Nephron progenitor cell (in vitro differentiated cells): Measurements from ENCODE around the gene MACROD2.
A peak's percentile ranks its signal among the peaks of the same experiment; 100 is the strongest.

Source experiments
- DNase-seq: peaks from one replicate; pipeline ENCODE4 v3.0.0; 2021
- H3K27ac Mint-ChIP-seq: 2 replicates; pipeline ENCODE4 v1.8.0; 2021; ENCODE audit warnings: mild to moderate bottlenecking, moderate library complexity, mixed read lengths
- H3K27me3 Mint-ChIP-seq: 2 replicates; pipeline ENCODE4 v1.8.0; 2021; ENCODE audit warnings: mild to moderate bottlenecking, low read depth, mixed read lengths; ENCODE audit not compliant: poor library complexity
- H3K36me3 Mint-ChIP-seq: 2 replicates; pipeline ENCODE4 v1.8.0; 2021; ENCODE audit warnings: low read depth, mixed read lengths
- H3K4me1 Mint-ChIP-seq: 2 replicates; pipeline ENCODE4 v1.8.0; 2021; ENCODE audit warnings: mixed read lengths
- H3K4me3 Mint-ChIP-seq: 2 replicates; pipeline ENCODE4 v1.8.0; 2021; ENCODE audit warnings: mild to moderate bottlenecking, moderate library complexity, mixed read lengths
- H3K9me3 Mint-ChIP-seq: 2 replicates; pipeline ENCODE4 v1.8.0; 2021; ENCODE audit warnings: mild to moderate bottlenecking, moderate library complexity, mixed read lengths
- TF ChIP-seq, protein P1 (sequence below): fragments of 200-600 bp; sonication (generic); IDR thresholded peaks from 2 replicates; pipeline ENCODE4 v1.5.0; 2021; ENCODE audit warnings: antibody characterized with exemption

MACROD2 gene

DNA sequence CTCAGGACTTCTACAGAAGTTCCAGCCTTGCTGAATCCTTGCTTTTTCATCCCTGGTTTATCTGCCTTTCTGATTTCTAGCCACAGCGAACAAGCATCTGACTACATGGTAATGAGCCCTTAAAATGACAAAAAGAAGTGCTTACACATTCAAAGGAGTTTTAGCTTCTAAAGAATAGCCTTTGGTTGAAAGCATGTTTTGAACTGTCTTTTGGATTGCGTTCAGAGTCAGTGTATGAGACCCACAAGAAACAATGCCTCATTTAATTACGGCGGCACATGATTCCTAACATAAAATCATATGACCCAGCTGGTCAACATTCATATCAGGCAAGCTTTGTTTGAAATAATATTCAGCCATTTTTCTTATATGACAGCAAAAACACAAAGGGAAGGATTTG lies 1793.8 kb downstream of the MACROD2 start:
- Mint-ChIP-seq H3K27me3 (peaks cover 3% of the 10 kb centered on the region), H3K4me3 (no peak overlapping the region), H3K4me1 (peaks cover 5% of the 10 kb centered on the region), H3K36me3 (no peaks in the 10 kb centered on the region), H3K27ac (no peak overlapping the region), H3K9me3 (no peaks in the 10 kb centered on the region)
- TF ChIP-seq, protein P1, sequence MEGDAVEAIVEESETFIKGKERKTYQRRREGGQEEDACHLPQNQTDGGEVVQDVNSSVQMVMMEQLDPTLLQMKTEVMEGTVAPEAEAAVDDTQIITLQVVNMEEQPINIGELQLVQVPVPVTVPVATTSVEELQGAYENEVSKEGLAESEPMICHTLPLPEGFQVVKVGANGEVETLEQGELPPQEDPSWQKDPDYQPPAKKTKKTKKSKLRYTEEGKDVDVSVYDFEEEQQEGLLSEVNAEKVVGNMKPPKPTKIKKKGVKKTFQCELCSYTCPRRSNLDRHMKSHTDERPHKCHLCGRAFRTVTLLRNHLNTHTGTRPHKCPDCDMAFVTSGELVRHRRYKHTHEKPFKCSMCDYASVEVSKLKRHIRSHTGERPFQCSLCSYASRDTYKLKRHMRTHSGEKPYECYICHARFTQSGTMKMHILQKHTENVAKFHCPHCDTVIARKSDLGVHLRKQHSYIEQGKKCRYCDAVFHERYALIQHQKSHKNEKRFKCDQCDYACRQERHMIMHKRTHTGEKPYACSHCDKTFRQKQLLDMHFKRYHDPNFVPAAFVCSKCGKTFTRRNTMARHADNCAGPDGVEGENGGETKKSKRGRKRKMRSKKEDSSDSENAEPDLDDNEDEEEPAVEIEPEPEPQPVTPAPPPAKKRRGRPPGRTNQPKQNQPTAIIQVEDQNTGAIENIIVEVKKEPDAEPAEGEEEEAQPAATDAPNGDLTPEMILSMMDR: no peak
- DNase-seq: no peak

DNA sequence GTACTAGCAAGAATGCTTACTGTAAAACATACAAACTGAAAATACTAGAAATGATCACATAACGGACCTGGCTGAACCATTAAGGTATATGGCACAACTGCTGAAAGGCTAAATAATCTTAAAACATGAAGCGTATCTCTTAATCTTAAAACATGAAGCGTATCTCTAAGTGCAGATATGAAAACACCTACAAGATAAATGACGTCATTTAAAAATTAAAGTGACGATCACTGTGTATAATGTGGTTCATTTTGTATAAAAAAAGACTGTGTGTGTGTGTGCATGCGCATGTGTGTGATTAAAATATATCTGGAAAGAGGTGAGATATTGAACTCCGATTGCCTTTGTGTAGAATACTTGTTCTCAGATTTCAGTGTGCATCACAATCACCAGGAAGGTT lies 1797.5 kb downstream of the MACROD2 start:
- no peaks in the 10 kb centered on the region for H3K36me3 Mint-ChIP-seq
- peaks cover 5% of the 10 kb centered on the region for H3K4me1 Mint-ChIP-seq
- H3K4me3 Mint-ChIP-seq: no peak overlapping the region
- DNase-seq: no peak
- peaks cover 3% of the 10 kb centered on the region for H3K27me3 Mint-ChIP-seq
- H3K27ac Mint-ChIP-seq: no peak overlapping the region
- TF ChIP-seq, protein P1: no peak
- no peaks in the 10 kb centered on the region for H3K9me3 Mint-ChIP-seq

DNA sequence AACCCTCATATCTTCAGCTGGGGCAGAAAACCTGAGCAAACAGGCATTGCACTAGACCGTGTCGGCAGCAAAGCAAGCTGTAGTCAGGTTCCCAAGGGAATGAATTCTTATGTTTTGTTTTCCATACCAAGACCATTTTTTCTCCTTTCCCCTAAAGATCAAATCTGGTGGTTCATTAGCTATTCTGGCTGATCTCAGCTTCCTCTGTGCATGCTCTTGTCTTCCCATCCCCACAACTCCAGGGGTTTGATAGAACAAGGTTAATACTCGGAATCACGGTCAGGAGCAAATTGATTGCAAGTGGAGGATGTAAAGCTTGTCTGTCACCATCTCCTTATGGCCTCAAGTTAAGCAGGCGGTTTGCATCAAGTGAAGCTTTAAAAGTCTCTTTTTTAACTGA lies 1799.1 kb downstream of the MACROD2 start:
- peaks cover 5% of the 10 kb centered on the region for H3K4me1 Mint-ChIP-seq
- H3K27me3 Mint-ChIP-seq: peaks cover 10% of the 10 kb centered on the region
- no peaks in the 10 kb centered on the region for H3K36me3 Mint-ChIP-seq
- TF ChIP-seq, protein P1: no peak
- no peaks in the 10 kb centered on the region for H3K9me3 Mint-ChIP-seq
- DNase-seq: peak; percentile 2
- H3K27ac Mint-ChIP-seq: peak overlapping the region; percentile 38
- no peak overlapping the region for H3K4me3 Mint-ChIP-seq

DNA sequence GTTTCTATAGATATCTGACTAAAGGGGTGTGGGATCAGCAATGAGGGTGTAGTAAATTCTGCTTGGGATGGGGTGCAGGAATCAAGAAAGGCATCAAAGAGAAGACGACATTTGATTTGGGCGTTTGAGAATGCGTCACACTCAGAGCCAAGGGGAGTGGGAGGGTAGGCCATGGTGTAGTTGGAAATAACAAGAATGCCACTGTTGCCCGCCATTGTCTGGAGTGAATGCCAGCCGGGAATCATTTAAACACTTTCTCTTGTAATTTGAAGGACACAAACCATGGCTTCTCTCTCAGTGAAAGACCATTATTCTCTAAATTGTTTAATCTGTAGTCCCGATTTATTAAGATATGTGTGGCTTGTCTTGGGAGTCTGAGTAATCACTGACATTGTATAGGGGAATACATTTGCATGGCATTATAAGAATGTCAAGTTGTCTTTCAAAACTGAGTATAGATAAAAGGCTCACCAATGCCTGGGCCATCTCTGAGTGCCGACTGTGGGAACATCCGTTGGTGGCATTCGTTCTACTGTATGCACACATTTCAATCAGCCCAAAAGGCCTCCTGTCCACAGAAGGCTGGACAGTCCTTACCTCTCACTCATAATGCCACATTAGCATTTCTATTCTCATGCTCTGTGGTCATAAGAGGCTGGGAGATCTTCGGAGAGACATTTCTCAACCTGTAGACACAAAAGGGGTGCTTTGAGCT lies 1800.1 kb downstream of the MACROD2 start:
- TF ChIP-seq, protein P1: no peak
- no peak overlapping the region for H3K27ac Mint-ChIP-seq
- no peak for DNase-seq
- peaks cover 11% of the 10 kb centered on the region for H3K27me3 Mint-ChIP-seq
- peaks cover 5% of the 10 kb centered on the region for H3K4me1 Mint-ChIP-seq
- no peak overlapping the region for H3K4me3 Mint-ChIP-seq
- H3K9me3 Mint-ChIP-seq: no peaks in the 10 kb centered on the region
- H3K36me3 Mint-ChIP-seq: no peaks in the 10 kb centered on the region

DNA sequence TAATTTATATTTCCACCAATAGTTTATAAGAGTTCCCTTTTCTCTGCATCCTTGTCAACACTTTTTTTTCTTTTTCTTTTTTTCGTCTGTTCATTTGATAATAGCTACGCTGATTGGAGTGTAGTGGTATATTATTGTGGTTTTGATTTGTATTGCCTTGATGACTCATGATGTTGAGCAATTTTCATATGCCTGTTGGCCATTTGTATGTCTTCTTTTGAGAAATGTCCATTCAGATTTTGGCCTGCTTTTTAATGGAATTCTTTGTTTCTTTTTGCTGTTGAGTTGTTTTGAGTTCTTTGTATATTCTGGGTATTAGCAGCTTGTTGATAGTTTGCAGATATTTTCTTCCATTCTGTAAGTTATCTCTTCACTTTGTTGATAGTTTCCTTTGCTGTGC lies 1804.6 kb downstream of the MACROD2 start:
- no peaks in the 10 kb centered on the region for H3K9me3 Mint-ChIP-seq
- H3K4me3 Mint-ChIP-seq: no peak overlapping the region
- no peaks in the 10 kb centered on the region for H3K36me3 Mint-ChIP-seq
- no peak for DNase-seq
- TF ChIP-seq, protein P1: no peak
- no peaks in the 10 kb centered on the region for H3K4me1 Mint-ChIP-seq
- no peak overlapping the region for H3K27ac Mint-ChIP-seq
- H3K27me3 Mint-ChIP-seq: peaks cover 8% of the 10 kb centered on the region

DNA sequence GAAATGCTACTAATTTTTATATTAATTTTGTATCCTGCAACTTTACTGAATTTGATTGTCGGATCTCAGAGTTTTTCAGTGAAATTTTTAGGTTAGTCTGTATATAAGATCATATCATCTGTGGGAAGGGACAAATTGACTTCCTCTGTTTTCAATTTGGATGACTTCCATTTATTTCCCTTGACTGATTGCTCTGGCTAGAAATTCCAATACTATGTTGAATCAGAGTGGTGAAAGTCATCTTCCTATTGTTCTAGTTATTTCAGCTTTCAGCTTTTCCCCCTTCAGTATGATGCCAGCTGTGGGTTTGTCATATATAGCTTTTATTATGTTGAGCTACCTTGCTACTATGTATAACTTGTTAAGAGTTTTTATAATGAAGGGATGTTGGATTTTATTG lies 1806.7 kb downstream of the MACROD2 start:
- H3K4me3 Mint-ChIP-seq: no peak overlapping the region
- H3K36me3 Mint-ChIP-seq: no peaks in the 10 kb centered on the region
- H3K9me3 Mint-ChIP-seq: peaks cover 5% of the 10 kb centered on the region
- no peak for DNase-seq
- H3K27ac Mint-ChIP-seq: no peak overlapping the region
- TF ChIP-seq, protein P1: no peak
- H3K27me3 Mint-ChIP-seq: peaks cover 8% of the 10 kb centered on the region
- H3K4me1 Mint-ChIP-seq: no peaks in the 10 kb centered on the region
